ENCODE data around the gene LGALS3. TPM values are rescaled to one million over a fixed set of nuclear protein-coding genes. Genes with fewer than 3 reads are reported as not detected.

Gene LGALS3
- total RNA-seq, 6 experiments from 2014 or later = 3.1 to 21.6 (median 12.3) TPM

DNA sequence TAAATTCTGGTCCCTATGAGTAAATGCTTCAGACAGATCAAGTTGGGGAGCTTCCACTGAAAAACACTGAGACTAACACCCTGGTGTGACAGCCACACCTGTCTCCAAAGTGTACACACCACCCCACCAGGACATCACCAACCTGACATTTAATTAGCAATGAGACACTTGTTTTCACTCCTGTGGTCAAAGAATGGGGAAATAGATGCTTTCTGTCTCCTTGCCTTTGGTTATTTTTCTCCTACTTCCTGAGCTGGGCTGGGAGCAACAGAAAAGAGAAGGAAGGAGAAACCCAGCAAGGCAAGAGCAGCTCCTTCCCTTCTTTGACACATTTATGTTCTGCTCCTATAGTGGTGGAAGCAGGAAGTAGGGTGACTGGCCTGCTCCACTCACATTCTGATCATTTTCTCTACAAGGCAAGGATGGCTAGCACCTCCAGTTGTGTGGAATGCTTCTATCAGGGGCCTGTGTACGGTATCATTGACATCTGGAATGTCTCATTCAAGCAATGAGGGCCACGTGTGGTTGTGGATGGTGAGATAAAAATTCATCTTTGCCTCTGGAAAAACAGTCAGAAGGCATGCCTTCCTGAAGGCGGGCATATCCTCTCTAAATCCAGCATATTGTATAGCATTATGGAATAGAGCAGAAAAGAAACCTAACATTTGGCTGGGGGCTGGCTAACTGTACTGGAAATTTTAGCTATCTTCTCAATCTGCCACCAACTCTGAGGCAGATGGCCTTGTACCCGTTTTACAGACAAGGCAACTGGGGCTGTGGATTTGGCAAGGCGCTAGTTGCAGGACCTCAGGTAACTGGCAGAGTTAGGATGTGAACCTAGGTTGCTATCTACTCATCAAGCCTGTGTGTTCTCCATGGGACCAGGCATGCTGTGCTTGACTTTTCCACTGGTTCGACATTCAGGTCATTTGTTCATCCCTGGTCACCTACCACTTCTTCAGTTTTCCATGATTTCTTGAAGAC is 24.8 kb upstream of the LGALS3 start:
- no peak for TF ChIP-seq POLR2A (IDR thresholded peaks at IDR 0.05)
- TF ChIP-seq CTCF (IDR thresholded peaks at IDR 0.05) = no peak
- intact Hi-C loops (cut with DNase I) = no loop called here
- Histone ChIP-seq H3K36me3 (no peaks in the 10 kb centered on the region), H3K4me1 (peaks cover 0 to 11% (median 3%) of the 10 kb centered on the region in 4 donors), H3K4me3 (no peak overlapping the region), H3K27me3 (no peaks in the 10 kb centered on the region), H3K9me3 (peaks cover 0 to 3% (median 0%) of the 10 kb centered on the region in 4 donors), H3K27ac (peak overlapping the region in 2 of 3 donors; percentile 47 to 52)
- DNase-seq = no peak
- 86% methylated on average over 6 of the region's 6 CpGs for WGBS (ENCODE audit: insufficient coverage, low coverage, low lambda C conversion rate, missing lambda C conversion rate)
- ATAC-seq = peak in 1 of 4 donors; percentile 31

GRCh38 chr14:55105991-55106390 is 23.1 kb upstream of the LGALS3 start:
- Histone ChIP-seq H3K4me3 (no peak overlapping the region), H3K27ac (no peak overlapping the region), H3K4me1 (peaks cover 0 to 11% (median 3%) of the 10 kb centered on the region in 4 donors), H3K36me3 (no peaks in the 10 kb centered on the region), H3K9me3 (peaks cover 0 to 3% (median 0%) of the 10 kb centered on the region in 4 donors), H3K27me3 (no peaks in the 10 kb centered on the region)
- WGBS (ENCODE audit: insufficient coverage, low coverage, low lambda C conversion rate, missing lambda C conversion rate) = 84% methylated on average over 7 of the region's 7 CpGs
- TF ChIP-seq POLR2A (IDR thresholded peaks at IDR 0.05) (no peak), CTCF (IDR thresholded peaks at IDR 0.05) (no peak)
- ATAC-seq = no peak
- no peak for DNase-seq
- intact Hi-C loops (cut with DNase I) = no loop called here

DNA sequence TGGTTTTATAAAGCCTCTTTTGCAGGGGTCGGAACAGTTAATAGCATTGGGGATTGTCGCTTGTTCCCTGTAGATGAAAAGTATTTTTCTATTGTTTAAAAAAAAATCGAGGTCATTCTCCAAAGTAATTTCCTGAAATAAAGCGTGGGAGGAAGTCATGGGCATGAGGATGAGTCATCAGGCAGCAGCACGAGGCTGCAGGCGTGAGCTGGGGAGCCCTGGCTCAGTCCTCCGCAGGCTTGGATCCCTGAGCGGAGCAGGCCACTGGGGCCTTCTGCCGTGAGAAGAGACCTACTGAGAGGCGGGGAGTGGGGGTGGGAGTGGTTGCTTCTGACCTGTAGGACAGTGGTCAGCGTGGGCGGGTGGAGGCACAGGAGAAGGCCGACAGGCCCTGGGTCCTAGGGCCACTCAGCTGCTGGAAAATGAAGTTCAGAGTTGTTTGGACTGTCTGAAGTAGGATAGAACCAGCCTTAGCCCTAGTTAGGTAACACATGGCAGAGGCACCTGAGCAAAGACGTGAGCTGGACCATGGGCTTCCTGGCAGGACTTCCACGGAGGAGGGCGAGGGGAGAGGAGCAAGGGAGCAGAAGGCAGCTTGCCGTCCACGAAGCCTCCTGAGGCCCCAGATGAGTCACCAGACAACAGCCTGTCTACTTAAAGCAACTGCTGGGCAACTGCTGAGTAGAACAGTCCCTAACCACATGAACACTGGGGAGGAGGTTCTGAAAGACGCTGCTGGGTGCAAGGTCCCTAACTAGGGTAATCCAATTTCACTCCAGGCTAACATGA is 21.1 kb upstream of the LGALS3 start:
- H3K36me3 ChIP-seq = no peaks in the 10 kb centered on the region
- no peak overlapping the region for H3K4me3 ChIP-seq
- H3K9me3 ChIP-seq = peaks cover 0 to 3% (median 0%) of the 10 kb centered on the region in 4 donors
- no peaks in the 10 kb centered on the region for H3K27me3 ChIP-seq
- intact Hi-C loops (cut with DNase I) = no loop called here
- DNase-seq (peak; percentile 60 to 82 (median 79)), ATAC-seq (peak; percentile 84 to 92 (median 88))
- no peaks in the 10 kb centered on the region for H3K4me1 ChIP-seq
- TF ChIP-seq CTCF (IDR thresholded peaks at IDR 0.05) = no peak
- TF ChIP-seq POLR2A (IDR thresholded peaks at IDR 0.05) = no peak
- peak overlapping the region; percentile 66 to 86 (median 74) for H3K27ac ChIP-seq
- WGBS (ENCODE audit: insufficient coverage, low coverage, low lambda C conversion rate, missing lambda C conversion rate) = 39% methylated on average over 8 of the region's 19 CpGs

GRCh38 chr14:55109836-55110235 is 19.2 kb upstream of the LGALS3 start:
- no peaks in the 10 kb centered on the region for H3K36me3 ChIP-seq
- ATAC-seq (no peak), DNase-seq (no peak)
- H3K27ac ChIP-seq = no peak overlapping the region
- H3K4me3 ChIP-seq = no peak overlapping the region
- TF ChIP-seq POLR2A (IDR thresholded peaks at IDR 0.05) = no peak
- no peak for TF ChIP-seq CTCF (IDR thresholded peaks at IDR 0.05)
- no peaks in the 10 kb centered on the region for H3K4me1 ChIP-seq
- WGBS (ENCODE audit: insufficient coverage, low coverage, low lambda C conversion rate, missing lambda C conversion rate) = no CpG with 5 or more reads among the region's 1 CpG
- H3K9me3 ChIP-seq = peaks cover 0 to 3% (median 0%) of the 10 kb centered on the region in 4 donors
- intact Hi-C loops (cut with DNase I) = no loop called here
- no peaks in the 10 kb centered on the region for H3K27me3 ChIP-seq
